OCI-LY3 (cell line): ENCODE data around the gene LIF.

Experiments
- H2AFZ ChIP-seq: fragments of 200-600, 300-600 bp; shearing (Covaris generic); 2 replicates; pipeline ENCODE4 v1.6.0; 2014; ENCODE audit warnings: antibody characterized with exemption, low read depth, low read length
- H3K27ac ChIP-seq: fragments of 200-600, 300-600 bp; sonication (generic); 2 replicates; pipeline ENCODE4 v1.5.1; 2014; ENCODE audit warnings: mild to moderate bottlenecking, low read length, moderate library complexity, mixed read lengths
- H3K27me3 ChIP-seq: fragments of 200-600, 300-600 bp; sonication (generic); 2 replicates; pipeline ENCODE4 v1.6.1; 2014; ENCODE audit warnings: low read depth, low read length, mixed read lengths
- H3K36me3 ChIP-seq: fragments of 200-600, 300-600 bp; sonication (generic); replicated peaks from 2 replicates; pipeline ENCODE3; 2014; ENCODE audit warnings: low read depth, low read length, mixed read lengths
- H3K4me1 ChIP-seq: fragments of 300-600, 200-600 bp; sonication (generic); 2 replicates; pipeline ENCODE4 v1.6.1; 2014; ENCODE audit warnings: low read length, mixed read lengths
- H3K4me2 ChIP-seq: fragments of 200-600, 300-600 bp; sonication (generic); 2 replicates; pipeline ENCODE4 v1.6.1; 2014; ENCODE audit warnings: low read length, mixed read lengths
- H3K4me3 ChIP-seq: fragments of 300-600, 200-600 bp; sonication (generic); 2 replicates; pipeline ENCODE4 v1.5.1; 2014; ENCODE audit warnings: antibody characterized with exemption, mild to moderate bottlenecking, low read length, moderate library complexity
- H3K79me2 ChIP-seq: fragments of 300-600, 200-600 bp; shearing (Covaris generic); 2 replicates; pipeline ENCODE4 v1.6.1; 2014; ENCODE audit warnings: mild to moderate bottlenecking, low read length, mixed read lengths
- H3K9ac ChIP-seq: fragments of 300-600, 200-600 bp; shearing (Covaris generic); 2 replicates; pipeline ENCODE4 v1.6.0; 2014; ENCODE audit warnings: mild to moderate bottlenecking, low read length, moderate library complexity
- H3K9me3 ChIP-seq: fragments of 200-600, 300-600 bp; shearing (Covaris generic); 2 replicates; pipeline ENCODE4 v1.6.1; 2014; ENCODE audit warnings: low read length, mixed read lengths; ENCODE audit not compliant: insufficient read depth
- H4K20me1 ChIP-seq: fragments of 200-600, 300-600 bp; sonication (generic); 2 replicates; pipeline ENCODE4 v1.6.1; 2016; ENCODE audit warnings: low read length, mixed read lengths; ENCODE audit not compliant: insufficient read depth
- CTCF ChIP-seq: fragments of 200-600, 300-600 bp; sonication (generic); IDR thresholded peaks from 2 replicates; pipeline ENCODE4 v1.5.1; 2014; ENCODE audit warnings: antibody characterized with exemption, low read length, low read depth
- EZH2phosphoT487 ChIP-seq: fragments of 200-600 bp; shearing (Covaris generic); IDR thresholded peaks from 2 replicates; pipeline ENCODE4 v1.6.1; 2018; ENCODE audit warnings: antibody characterized with exemption, mixed run types, low read depth

Gene LIF

GRCh38 chr22:30294066-30294465 is 47.5 kb upstream of the LIF start:
- Histone ChIP-seq H3K79me2 (no peaks in the 10 kb centered on the region), H3K4me3 (no peak overlapping the region), H3K27me3 (no peaks in the 10 kb centered on the region), H3K36me3 (no peaks in the 10 kb centered on the region), H3K4me1 (peaks cover 5% of the 10 kb centered on the region; the same call in 1 of the 2 replicates), H4K20me1 (no peaks in the 10 kb centered on the region), H3K9me3 (no peaks in the 10 kb centered on the region), H3K27ac (no peak overlapping the region), H3K4me2 (no peak overlapping the region), H2AFZ (no peak overlapping the region), H3K9ac (no peak overlapping the region)
- TF ChIP-seq CTCF: no peak
- TF ChIP-seq EZH2phosphoT487: no peak

GRCh38 chr22:30293026-30293425 is 46.5 kb upstream of the LIF start:
- H3K9ac ChIP-seq: no peak overlapping the region

DNA sequence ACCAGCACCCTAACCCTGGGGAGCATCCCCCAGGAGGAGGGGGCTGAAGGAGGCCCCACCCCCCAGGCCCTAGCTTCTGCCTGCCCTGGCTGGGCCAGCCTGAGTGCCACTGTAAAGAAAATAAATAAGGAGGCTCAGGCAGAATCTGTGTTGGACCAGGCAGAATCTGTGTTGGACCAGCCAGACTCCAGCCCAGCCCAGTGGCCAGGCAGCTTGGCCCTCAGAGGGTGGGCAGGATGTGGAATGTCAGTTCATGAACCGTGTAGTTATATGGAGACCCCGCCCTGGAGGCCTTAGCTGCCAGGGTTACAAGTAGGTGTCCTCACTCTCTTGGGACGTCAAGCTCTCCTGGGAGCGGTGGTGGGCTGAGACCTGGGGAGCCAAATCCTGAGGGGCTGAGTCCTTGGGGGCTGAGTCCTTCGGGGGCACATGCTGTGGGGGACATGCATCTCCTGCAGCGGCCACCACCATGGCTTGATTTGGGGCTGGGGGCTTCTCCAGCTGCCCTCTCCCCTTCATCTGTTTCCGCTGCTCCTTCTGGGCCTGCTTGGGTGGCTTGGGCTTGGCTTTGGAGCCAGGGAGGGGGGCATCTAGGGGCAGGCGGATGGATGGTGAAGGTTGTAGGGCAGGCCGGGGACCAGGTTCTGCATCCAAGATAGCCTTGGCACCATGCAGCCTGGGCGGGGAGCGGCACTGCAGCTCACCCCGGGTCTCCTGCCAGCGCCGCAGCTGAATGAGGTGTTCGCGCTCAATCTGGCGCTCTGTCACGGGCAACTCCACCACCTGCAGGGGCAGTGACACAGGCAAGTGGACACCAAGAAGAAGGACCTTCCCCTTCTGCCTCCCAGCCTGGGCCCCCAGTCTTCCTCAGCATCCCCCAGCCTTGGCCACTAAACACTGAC is 45.8 kb upstream of the LIF start:
- TF ChIP-seq CTCF: no peak
- no peak for TF ChIP-seq EZH2phosphoT487
- Histone ChIP-seq H3K4me1 (peaks cover 19% of the 10 kb centered on the region), H3K9ac (no peak overlapping the region), H2AFZ (no peak overlapping the region), H3K9me3 (no peaks in the 10 kb centered on the region), H3K36me3 (no peaks in the 10 kb centered on the region), H3K27ac (no peak overlapping the region), H3K79me2 (no peaks in the 10 kb centered on the region), H3K27me3 (no peaks in the 10 kb centered on the region), H3K4me2 (no peak overlapping the region), H4K20me1 (no peaks in the 10 kb centered on the region), H3K4me3 (no peak overlapping the region)

More at GRCh38 chr22:30293026-30293425, 46.5 kb upstream of the LIF start:
- no peak for TF ChIP-seq CTCF
- no peak for TF ChIP-seq EZH2phosphoT487
- no peaks in the 10 kb centered on the region for H4K20me1 ChIP-seq
- H3K79me2 ChIP-seq: no peaks in the 10 kb centered on the region
- no peaks in the 10 kb centered on the region for H3K27me3 ChIP-seq
- H3K9me3 ChIP-seq: no peaks in the 10 kb centered on the region
- no peak overlapping the region for H3K4me2 ChIP-seq
- H3K36me3 ChIP-seq: no peaks in the 10 kb centered on the region
- H2AFZ ChIP-seq: no peak overlapping the region
- peaks cover 13% of the 10 kb centered on the region for H3K4me1 ChIP-seq
- H3K27ac ChIP-seq: no peak overlapping the region
- H3K4me3 ChIP-seq: no peak overlapping the region

- no peaks in the 10 kb centered on the region for H4K20me1 ChIP-seq
- no peaks in the 10 kb centered on the region for H3K9me3 ChIP-seq
- H3K27me3 ChIP-seq: no peaks in the 10 kb centered on the region
- H3K27ac ChIP-seq: no peak overlapping the region
- no peak overlapping the region for H3K4me2 ChIP-seq
- no peak for TF ChIP-seq EZH2phosphoT487
- no peak for TF ChIP-seq CTCF
- H3K4me1 ChIP-seq: peaks cover 24% of the 10 kb centered on the region
- H2AFZ ChIP-seq: no peak overlapping the region
- no peak overlapping the region for H3K9ac ChIP-seq
- H3K79me2 ChIP-seq: no peaks in the 10 kb centered on the region
- H3K36me3 ChIP-seq: no peaks in the 10 kb centered on the region
- no peak overlapping the region for H3K4me3 ChIP-seq
Measured at GRCh38 chr22:30291058-30291892, 44.7 kb upstream of the LIF start.
